Memory B cell (primary cell): ENCODE measurements around the gene ZNF800.

ENCODE experiments used
- ATAC-seq: fragments of 150-1000 bp; cut with Tn5 transposase; 2 replicates; pipeline ENCODE4 v1.10.0; 2021; ENCODE audit warnings: low read depth, mild to moderate bottlenecking, moderate library complexity
- DNase-seq, 2 donors: peaks; one replicate each; pipeline ENCODE4 v3.0.0; 2022; ENCODE audit warnings: low spot score in 2 of 2
- H3K27ac Mint-ChIP-seq: one replicate; pipeline ENCODE4 v1.8.0; 2022; ENCODE audit warnings: mild to moderate bottlenecking, moderate library complexity, mixed read lengths
- H3K27me3 Mint-ChIP-seq: one replicate; pipeline ENCODE4 v1.8.0; 2022; ENCODE audit warnings: mixed read lengths
- H3K36me3 Mint-ChIP-seq: one replicate; pipeline ENCODE4 v1.8.0; 2022; ENCODE audit warnings: mild to moderate bottlenecking, mixed read lengths
- H3K4me1 Mint-ChIP-seq: one replicate; pipeline ENCODE4 v1.8.0; 2022; ENCODE audit warnings: mixed read lengths
- H3K4me3 Mint-ChIP-seq: one replicate; pipeline ENCODE4 v1.8.0; 2022; ENCODE audit warnings: mild to moderate bottlenecking, moderate library complexity, mixed read lengths
- H3K9me3 Mint-ChIP-seq: one replicate; pipeline ENCODE4 v1.8.0; 2022; ENCODE audit warnings: mixed read lengths

ZNF800 gene

DNA sequence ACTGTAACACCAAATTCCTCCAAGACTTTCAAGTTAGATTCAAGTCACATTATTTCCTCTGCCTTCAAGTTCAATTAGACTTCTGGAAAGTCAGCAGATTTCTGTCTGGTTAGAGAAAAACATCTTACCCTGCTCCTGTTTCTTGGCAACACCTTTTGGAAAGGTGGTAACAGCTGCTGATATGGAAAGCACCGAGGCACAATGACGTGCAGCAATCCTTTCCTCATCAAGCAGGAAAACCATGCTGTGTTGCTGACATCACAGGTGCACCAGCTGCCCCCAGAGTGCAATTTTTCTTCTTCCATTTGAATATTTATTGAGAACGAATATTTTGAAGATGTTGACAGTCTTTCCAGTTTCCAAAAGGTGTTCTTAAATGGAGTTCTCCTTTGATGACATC is 41.9 kb downstream of the ZNF800 start:
- H3K4me3 Mint-ChIP-seq: no peak overlapping the region
- DNase-seq (no peak), ATAC-seq (no peak)
- H3K4me1 Mint-ChIP-seq: peaks cover 22% of the 10 kb centered on the region
- H3K36me3 Mint-ChIP-seq: peaks cover 2% of the 10 kb centered on the region
- H3K9me3 Mint-ChIP-seq: no peaks in the 10 kb centered on the region
- peak overlapping the region; percentile 77 for H3K27ac Mint-ChIP-seq
- H3K27me3 Mint-ChIP-seq: peaks cover 5% of the 10 kb centered on the region

DNA sequence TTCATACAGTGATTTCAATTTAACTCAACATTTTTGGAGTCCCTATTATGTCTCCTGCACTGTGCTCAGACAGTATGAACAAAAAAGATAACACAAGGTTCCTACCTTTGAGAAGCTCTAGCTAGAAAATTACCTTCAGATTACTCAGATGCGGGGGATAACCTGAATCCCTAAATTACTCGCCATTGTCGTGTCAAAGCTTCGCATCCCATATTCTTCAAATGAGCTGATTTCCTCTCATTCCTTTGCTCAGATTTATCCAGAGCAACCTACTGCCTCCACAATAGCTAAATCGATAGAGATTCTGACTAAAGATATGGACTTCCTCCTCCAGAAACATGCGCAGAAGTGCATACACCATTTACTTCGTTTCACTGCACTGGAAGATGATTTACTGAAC is 42.6 kb downstream of the ZNF800 start:
- no peak for ATAC-seq
- H3K4me1 Mint-ChIP-seq: peaks cover 22% of the 10 kb centered on the region

DNA sequence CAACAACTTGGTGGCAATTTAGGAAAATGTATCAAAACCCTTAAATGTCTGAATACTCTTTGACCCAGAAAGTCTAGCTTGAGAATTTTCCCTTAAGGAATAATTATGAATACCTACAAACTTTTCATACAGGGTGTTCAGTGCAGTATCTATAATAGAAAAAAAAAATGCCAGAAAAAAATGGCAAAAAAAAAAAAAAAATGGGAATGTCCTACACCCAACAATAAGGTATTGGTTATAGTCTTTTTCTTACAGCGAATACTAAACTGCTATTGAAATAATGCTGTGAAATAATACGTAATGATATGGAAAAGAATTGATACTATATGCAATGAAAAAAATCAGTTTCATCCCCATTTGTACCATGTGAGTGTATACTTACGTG is 44.3 kb downstream of the ZNF800 start:
- no peak overlapping the region for H3K27ac Mint-ChIP-seq
- H3K9me3 Mint-ChIP-seq: no peaks in the 10 kb centered on the region
- H3K4me1 Mint-ChIP-seq: peaks cover 22% of the 10 kb centered on the region
- no peak for ATAC-seq
- H3K27me3 Mint-ChIP-seq: peaks cover 5% of the 10 kb centered on the region
- peaks cover 2% of the 10 kb centered on the region for H3K36me3 Mint-ChIP-seq
- DNase-seq: no peak
- no peak overlapping the region for H3K4me3 Mint-ChIP-seq

More for the DNA sequence above, 42.6 kb downstream of the ZNF800 start:
- DNase-seq: no peak
- Mint-ChIP-seq H3K27me3 (peaks cover 5% of the 10 kb centered on the region), H3K9me3 (no peaks in the 10 kb centered on the region), H3K4me3 (no peak overlapping the region), H3K27ac (peak overlapping the region; percentile 77), H3K36me3 (peaks cover 2% of the 10 kb centered on the region)

DNA sequence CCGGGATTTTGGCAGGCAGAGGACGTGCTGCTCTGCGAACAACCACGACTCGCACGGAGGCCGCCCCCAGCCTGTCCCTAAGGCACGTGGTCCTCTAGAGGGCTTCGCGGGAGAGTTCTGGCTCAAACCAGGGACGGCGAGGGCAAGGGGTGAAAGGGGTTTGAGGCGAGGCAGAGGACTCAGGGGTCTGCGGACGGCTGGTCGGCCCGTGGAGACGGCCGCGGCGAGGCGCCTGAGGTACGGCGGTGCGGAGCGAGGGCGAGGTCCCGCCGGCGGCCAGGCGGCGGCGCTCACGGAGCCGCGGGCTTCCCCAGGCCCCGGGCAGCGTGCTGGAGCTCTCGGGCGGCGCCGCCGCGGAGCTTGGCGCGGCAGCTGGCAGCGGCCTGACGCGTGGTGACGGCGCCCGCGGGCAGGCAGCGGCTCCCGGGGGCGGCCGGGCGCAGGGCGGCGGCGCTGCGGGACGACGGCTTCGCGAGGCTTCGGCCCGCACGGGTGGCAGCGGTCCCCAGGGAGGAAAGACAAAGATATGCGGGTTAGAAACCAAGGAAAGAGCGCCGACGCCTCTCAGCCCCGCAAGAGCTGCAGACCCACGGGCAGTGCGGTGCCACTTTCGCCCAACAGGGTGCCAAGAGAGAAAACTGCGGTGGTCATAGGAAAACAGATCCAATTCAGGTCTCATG is 44.8 kb downstream of the ZNF800 start:
- Mint-ChIP-seq H3K4me1 (peaks cover 22% of the 10 kb centered on the region), H3K9me3 (no peaks in the 10 kb centered on the region), H3K4me3 (peak overlapping the region; percentile 76), H3K27ac (no peak overlapping the region), H3K36me3 (peaks cover 2% of the 10 kb centered on the region), H3K27me3 (peaks cover 5% of the 10 kb centered on the region)
- ATAC-seq: peak; percentile 97
- peak; percentile 72 to 77 for DNase-seq

DNA sequence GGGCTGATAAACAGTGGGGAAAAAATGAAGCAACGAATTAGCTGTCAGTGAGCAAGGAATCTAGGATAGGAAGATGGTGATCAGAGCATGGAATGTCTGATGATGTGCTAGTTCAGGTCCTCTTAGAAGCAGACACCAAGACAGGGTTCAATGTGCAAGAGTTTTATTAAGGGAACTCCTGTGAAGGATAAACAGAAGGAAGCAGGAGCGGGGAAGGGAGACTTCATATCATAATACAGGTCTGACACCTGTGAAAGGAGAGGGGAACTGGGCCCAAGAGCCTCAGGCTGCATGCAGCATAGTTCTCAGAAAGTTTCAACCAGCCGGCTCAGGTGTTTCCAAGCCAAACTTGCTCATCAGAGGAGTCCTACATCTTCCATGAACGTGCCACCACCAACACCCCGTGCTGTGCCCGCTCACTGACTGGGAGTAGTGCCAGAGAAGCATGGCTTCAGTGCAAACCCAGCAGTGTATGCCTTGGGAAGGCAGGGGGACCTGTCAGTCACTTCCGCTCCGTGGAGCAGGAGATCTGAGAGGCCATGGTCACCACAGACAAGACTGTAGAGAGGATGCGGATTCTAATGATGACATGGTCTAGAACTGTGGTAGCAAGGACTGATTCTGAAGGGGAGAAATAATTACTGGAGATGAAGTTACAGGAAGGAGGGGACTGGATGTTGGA is 45.8 kb downstream of the ZNF800 start:
- H3K36me3 Mint-ChIP-seq: peaks cover 6% of the 10 kb centered on the region
- ATAC-seq (no peak), DNase-seq (no peak)
- H3K27me3 Mint-ChIP-seq: peaks cover 5% of the 10 kb centered on the region
- peaks cover 21% of the 10 kb centered on the region for H3K4me1 Mint-ChIP-seq
- peak overlapping the region; percentile 76 for H3K4me3 Mint-ChIP-seq
- peaks cover 2% of the 10 kb centered on the region for H3K9me3 Mint-ChIP-seq
- no peak overlapping the region for H3K27ac Mint-ChIP-seq

DNA sequence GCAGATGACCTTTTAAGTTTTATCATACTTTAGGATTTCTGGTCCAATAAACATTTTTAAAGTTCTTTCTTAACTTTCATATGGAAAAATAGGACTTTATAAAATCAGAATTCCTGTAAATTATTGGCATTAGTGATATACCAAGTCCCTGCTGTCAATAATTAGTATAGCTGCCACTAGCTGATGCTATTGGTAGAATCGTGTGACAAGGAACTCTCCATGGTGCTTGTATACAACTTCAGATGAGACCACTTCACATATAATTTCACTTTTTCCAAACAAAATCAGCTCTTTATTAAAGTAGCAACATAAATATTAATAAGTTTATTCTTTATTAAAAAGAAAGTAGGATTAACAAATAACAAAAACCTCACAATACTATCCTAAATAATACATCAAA is 49.9 kb downstream of the ZNF800 start:
- ATAC-seq: no peak
- peaks cover 10% of the 10 kb centered on the region for H3K4me1 Mint-ChIP-seq
- H3K27ac Mint-ChIP-seq: no peak overlapping the region

DNA sequence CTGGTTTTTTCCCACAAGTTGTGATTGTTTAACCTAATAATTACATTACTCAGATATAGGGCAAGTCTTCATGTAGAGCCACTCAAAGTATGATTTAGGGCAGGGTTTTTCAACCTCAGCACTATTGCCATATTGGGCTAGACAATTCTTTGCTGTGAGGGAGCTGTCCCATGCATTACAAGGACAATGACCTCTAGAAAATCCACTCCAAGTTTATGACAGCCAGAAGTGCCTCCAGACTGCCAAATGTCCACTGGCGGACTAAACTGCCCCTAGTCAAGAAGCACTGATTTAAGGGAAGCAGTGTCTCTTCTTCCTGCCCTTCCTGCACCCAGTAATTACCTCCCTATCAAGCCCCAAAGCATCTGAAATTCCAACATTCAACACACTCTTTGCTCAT is 54.4 kb downstream of the ZNF800 start:
- ATAC-seq (no peak), DNase-seq (no peak)
- H3K9me3 Mint-ChIP-seq: peaks cover 2% of the 10 kb centered on the region
- H3K27me3 Mint-ChIP-seq: peaks cover 16% of the 10 kb centered on the region
- H3K4me1 Mint-ChIP-seq: no peaks in the 10 kb centered on the region
- H3K27ac Mint-ChIP-seq: no peak overlapping the region
- peaks cover 6% of the 10 kb centered on the region for H3K36me3 Mint-ChIP-seq
- H3K4me3 Mint-ChIP-seq: no peak overlapping the region

More for the DNA sequence above, 49.9 kb downstream of the ZNF800 start:
- peaks cover 2% of the 10 kb centered on the region for H3K9me3 Mint-ChIP-seq
- H3K27me3 Mint-ChIP-seq: peaks cover 13% of the 10 kb centered on the region
- no peak for DNase-seq
- H3K36me3 Mint-ChIP-seq: peaks cover 8% of the 10 kb centered on the region
- H3K4me3 Mint-ChIP-seq: no peak overlapping the region

DNA sequence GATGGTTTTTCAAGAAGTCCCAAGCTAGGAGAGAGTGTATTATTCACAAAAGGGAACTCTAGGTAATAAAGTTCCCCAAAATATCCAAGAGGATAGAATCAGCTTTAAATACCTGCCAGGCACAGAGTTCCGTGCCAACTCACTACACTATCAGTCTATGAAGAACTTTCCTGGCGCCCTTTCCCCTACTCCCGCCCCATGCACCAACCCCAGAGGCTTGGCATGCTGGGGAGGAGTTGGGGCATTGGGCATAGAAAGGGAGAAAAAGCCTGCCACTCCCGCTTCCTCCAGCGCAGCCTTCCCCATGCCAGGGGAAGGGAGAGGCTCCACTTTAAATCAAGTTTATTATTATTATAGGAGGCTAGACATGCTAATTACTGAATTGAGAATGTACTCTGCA is 54.9 kb downstream of the ZNF800 start:
- ATAC-seq (no peak), DNase-seq (no peak)
- Mint-ChIP-seq H3K27me3 (peaks cover 16% of the 10 kb centered on the region), H3K4me1 (no peaks in the 10 kb centered on the region), H3K9me3 (peaks cover 2% of the 10 kb centered on the region), H3K4me3 (no peak overlapping the region), H3K36me3 (peaks cover 6% of the 10 kb centered on the region), H3K27ac (no peak overlapping the region)

DNA sequence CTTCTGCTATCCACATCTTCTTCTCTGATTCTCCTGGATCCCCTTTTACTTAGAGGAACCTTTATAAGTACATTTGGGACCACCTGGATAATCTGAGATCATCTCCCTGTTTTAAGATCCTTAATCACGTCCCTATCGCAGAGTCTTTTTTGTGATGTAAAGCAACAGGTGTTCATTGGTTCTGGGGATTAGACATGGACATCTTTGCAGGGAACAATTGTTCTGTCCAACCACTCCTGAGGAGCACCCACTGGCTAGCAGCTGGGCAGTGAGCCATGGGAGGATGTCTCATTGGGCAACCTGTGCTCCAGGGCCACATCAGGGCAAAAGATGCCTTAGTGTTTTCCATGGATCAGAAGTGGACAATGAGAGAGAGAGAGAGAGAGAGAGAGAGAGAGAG is 56.0 kb downstream of the ZNF800 start:
- ATAC-seq (no peak), DNase-seq (no peak)
- Mint-ChIP-seq H3K4me1 (no peaks in the 10 kb centered on the region), H3K4me3 (no peak overlapping the region), H3K27me3 (peaks cover 16% of the 10 kb centered on the region), H3K36me3 (peaks cover 2% of the 10 kb centered on the region), H3K9me3 (no peaks in the 10 kb centered on the region), H3K27ac (no peak overlapping the region)

DNA sequence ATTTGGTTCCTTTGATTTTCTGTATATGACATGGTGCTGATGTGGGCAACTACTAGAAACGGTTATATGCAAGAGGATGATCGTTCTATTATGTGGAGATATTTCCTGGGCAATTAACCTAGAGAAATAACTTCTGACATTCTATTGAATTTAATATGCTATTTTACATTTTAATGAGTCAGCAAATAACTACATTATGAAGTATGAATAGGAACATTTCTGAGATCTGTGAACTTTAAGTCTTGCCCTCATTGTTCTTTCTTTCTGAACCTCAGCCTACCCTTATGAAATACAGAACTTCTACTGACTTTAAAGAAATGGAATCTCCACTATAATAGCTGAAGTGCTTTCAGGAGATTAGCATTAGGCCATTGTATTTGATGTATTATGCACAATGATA is 59.6 kb downstream of the ZNF800 start:
- no peaks in the 10 kb centered on the region for H3K36me3 Mint-ChIP-seq

DNA sequence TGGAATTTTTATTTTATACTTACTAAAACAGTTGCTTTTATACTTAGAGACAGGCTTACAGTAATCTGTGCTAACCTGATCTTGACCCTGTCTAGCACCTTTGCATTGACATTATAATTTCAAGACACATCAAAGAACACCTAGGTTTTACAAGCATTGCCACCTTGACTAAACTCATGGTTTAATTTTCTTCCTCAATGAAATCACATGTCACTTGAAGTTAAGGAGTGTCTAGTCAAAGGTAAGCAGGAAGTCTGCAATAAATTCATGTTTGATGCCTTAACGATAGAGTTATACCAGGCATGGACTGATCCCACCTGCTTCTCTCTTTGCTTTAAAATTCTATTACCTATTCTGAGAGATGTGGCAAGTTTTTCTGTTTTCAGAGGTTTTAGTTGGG is 62.4 kb downstream of the ZNF800 start:
- no peaks in the 10 kb centered on the region for H3K4me1 Mint-ChIP-seq
- H3K36me3 Mint-ChIP-seq: no peaks in the 10 kb centered on the region
- no peaks in the 10 kb centered on the region for H3K9me3 Mint-ChIP-seq
- DNase-seq (no peak), ATAC-seq (no peak)
- peaks cover 5% of the 10 kb centered on the region for H3K27me3 Mint-ChIP-seq
- H3K4me3 Mint-ChIP-seq: no peak overlapping the region
- no peak overlapping the region for H3K27ac Mint-ChIP-seq

More for the DNA sequence above, 59.6 kb downstream of the ZNF800 start:
- ATAC-seq (no peak), DNase-seq (no peak)
- Mint-ChIP-seq H3K4me3 (no peak overlapping the region), H3K9me3 (no peaks in the 10 kb centered on the region), H3K27me3 (peaks cover 9% of the 10 kb centered on the region), H3K4me1 (no peaks in the 10 kb centered on the region), H3K27ac (no peak overlapping the region)

DNA sequence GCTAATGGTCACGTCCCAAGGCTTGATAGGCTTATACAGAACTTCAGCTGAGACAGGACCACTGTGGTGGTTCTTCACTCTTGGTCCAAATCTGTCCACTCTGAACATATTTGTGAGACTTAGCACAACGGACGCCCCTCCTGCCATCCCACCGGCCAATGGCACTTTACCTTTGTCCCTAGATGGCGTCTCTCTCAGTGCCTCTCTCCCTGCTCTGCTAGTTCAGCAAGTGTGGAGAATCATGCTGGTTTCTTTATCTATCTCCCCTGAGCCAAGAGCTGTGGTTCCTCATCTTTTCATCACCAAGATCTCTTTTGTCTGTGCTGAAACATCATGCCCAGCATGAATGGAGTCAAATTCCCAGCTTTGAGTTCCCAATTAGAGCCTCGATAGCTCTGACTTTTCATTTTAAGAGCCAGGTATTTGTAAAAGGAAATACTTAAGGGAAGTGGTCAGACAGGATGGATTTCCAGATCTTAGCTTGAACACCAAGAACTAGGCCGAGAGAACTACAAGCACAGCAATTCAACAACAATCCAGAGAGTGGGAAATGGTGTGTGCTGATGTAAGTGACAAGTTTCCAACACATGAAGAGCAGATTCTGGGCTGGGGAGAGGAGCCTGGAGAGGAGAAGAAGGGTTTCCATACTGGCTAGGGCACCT is 69.5 kb downstream of the ZNF800 start:
- ATAC-seq (no peak), DNase-seq (no peak)
- peaks cover 7% of the 10 kb centered on the region for H3K27me3 Mint-ChIP-seq
- H3K36me3 Mint-ChIP-seq: no peaks in the 10 kb centered on the region
- H3K4me1 Mint-ChIP-seq: no peaks in the 10 kb centered on the region
- H3K27ac Mint-ChIP-seq: no peak overlapping the region
- H3K9me3 Mint-ChIP-seq: no peaks in the 10 kb centered on the region
- H3K4me3 Mint-ChIP-seq: no peak overlapping the region

DNA sequence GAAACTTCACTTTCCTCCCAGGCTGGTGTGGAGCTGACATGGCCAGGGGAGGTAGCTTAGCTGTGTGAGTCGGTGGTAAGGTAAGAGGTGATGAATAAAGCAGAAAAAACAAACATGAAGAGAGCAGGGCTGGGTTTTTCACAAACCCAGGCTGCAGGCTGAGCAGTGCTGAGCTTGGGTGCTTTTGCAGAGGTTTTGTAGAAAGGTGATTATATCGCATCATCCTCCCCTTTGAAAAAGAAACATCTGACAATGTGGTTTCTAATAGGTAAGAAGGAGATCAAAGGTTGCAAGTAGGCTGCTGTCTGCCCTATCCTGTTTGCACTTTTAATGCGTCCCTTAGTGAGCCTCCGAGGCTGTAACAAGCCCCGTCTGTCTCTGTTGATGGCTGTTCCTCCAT is 70.2 kb downstream of the ZNF800 start:
- H3K9me3 Mint-ChIP-seq: no peaks in the 10 kb centered on the region
- no peaks in the 10 kb centered on the region for H3K36me3 Mint-ChIP-seq
- no peak for ATAC-seq
- H3K27ac Mint-ChIP-seq: no peak overlapping the region
- H3K27me3 Mint-ChIP-seq: peaks cover 7% of the 10 kb centered on the region
- H3K4me1 Mint-ChIP-seq: no peaks in the 10 kb centered on the region
- H3K4me3 Mint-ChIP-seq: no peak overlapping the region
- DNase-seq: no peak

DNA sequence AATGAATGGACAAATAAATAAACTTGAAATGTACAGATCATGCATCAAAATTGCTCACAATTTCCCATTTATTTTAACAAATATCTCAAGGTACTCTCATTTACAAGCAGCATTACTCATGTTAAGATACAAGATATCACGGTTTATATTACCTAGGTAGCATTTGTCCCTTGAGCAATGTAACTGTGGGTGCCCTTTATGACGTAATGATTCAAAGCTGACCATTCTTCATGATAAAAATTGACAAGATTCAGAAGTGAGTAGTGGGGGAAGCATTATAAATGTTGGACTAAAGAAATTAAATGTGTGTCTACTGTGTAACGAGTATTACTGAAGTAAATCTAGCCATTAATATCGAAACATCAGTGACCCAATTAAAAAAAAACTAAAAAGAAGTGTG is 71.5 kb downstream of the ZNF800 start:
- no peak for ATAC-seq
- Mint-ChIP-seq H3K27me3 (peaks cover 9% of the 10 kb centered on the region), H3K9me3 (peaks cover 3% of the 10 kb centered on the region), H3K27ac (no peak overlapping the region), H3K36me3 (no peaks in the 10 kb centered on the region), H3K4me1 (no peaks in the 10 kb centered on the region), H3K4me3 (no peak overlapping the region)
- DNase-seq: no peak
